OCI-LY3 (cell line): ENCODE results near the gene ZNF682.
A peak's percentile ranks its signal among the peaks of the same experiment; 100 is the strongest.
"Not testable (repeated sequence)": the region's sequence is repeated elsewhere in the genome, so short reads cannot be mapped to it uniquely, and the experiment has no call there.

Experiments used
- H2AFZ ChIP-seq: fragments of 200-600, 300-600 bp; shearing (Covaris generic); 2 replicates; pipeline ENCODE4 v1.6.0; 2014; ENCODE audit warnings: antibody characterized with exemption, low read depth, low read length
- H3K27ac ChIP-seq: fragments of 200-600, 300-600 bp; sonication (generic); 2 replicates; pipeline ENCODE4 v1.5.1; 2014; ENCODE audit warnings: mild to moderate bottlenecking, low read length, moderate library complexity, mixed read lengths
- H3K27me3 ChIP-seq: fragments of 200-600, 300-600 bp; sonication (generic); 2 replicates; pipeline ENCODE4 v1.6.1; 2014; ENCODE audit warnings: low read depth, low read length, mixed read lengths
- H3K36me3 ChIP-seq: fragments of 200-600, 300-600 bp; sonication (generic); replicated peaks from 2 replicates; pipeline ENCODE3; 2014; ENCODE audit warnings: low read depth, low read length, mixed read lengths
- H3K4me1 ChIP-seq: fragments of 300-600, 200-600 bp; sonication (generic); 2 replicates; pipeline ENCODE4 v1.6.1; 2014; ENCODE audit warnings: low read length, mixed read lengths
- H3K4me2 ChIP-seq: fragments of 200-600, 300-600 bp; sonication (generic); 2 replicates; pipeline ENCODE4 v1.6.1; 2014; ENCODE audit warnings: low read length, mixed read lengths
- H3K4me3 ChIP-seq: fragments of 300-600, 200-600 bp; sonication (generic); 2 replicates; pipeline ENCODE4 v1.5.1; 2014; ENCODE audit warnings: antibody characterized with exemption, mild to moderate bottlenecking, low read length, moderate library complexity
- H3K79me2 ChIP-seq: fragments of 300-600, 200-600 bp; shearing (Covaris generic); 2 replicates; pipeline ENCODE4 v1.6.1; 2014; ENCODE audit warnings: mild to moderate bottlenecking, low read length, mixed read lengths
- H3K9ac ChIP-seq: fragments of 300-600, 200-600 bp; shearing (Covaris generic); 2 replicates; pipeline ENCODE4 v1.6.0; 2014; ENCODE audit warnings: mild to moderate bottlenecking, low read length, moderate library complexity
- H3K9me3 ChIP-seq: fragments of 200-600, 300-600 bp; shearing (Covaris generic); 2 replicates; pipeline ENCODE4 v1.6.1; 2014; ENCODE audit warnings: low read length, mixed read lengths; ENCODE audit not compliant: insufficient read depth
- H4K20me1 ChIP-seq: fragments of 200-600, 300-600 bp; sonication (generic); 2 replicates; pipeline ENCODE4 v1.6.1; 2016; ENCODE audit warnings: low read length, mixed read lengths; ENCODE audit not compliant: insufficient read depth
- CTCF ChIP-seq: fragments of 200-600, 300-600 bp; sonication (generic); IDR thresholded peaks from 2 replicates; pipeline ENCODE4 v1.5.1; 2014; ENCODE audit warnings: antibody characterized with exemption, low read length, low read depth
- EZH2phosphoT487 ChIP-seq: fragments of 200-600 bp; shearing (Covaris generic); IDR thresholded peaks from 2 replicates; pipeline ENCODE4 v1.6.1; 2018; ENCODE audit warnings: antibody characterized with exemption, mixed run types, low read depth

Gene ZNF682

GRCh38 chr19:20078581-20079031 lies 39.3 kb upstream of the ZNF682 start:
- Histone ChIP-seq H3K4me2 (peak overlapping the region; percentile 63), H4K20me1 (no peaks in the 10 kb centered on the region), H3K4me1 (no peaks in the 10 kb centered on the region), H3K9me3 (peaks cover 3% of the 10 kb centered on the region; the same call in 1 of the 2 replicates), H3K79me2 (peaks cover 50% of the 10 kb centered on the region), H3K27ac (peak overlapping the region; percentile 52; the same call in 1 of the 2 replicates), H2AFZ (0 out of 2 replicates have a peak overlapping the region, but pooled peaks have one; percentile 25), H3K4me3 (peak overlapping the region; percentile 80), H3K27me3 (no peaks in the 10 kb centered on the region), H3K9ac (peak overlapping the region; percentile 61), H3K36me3 (peaks cover 18% of the 10 kb centered on the region)
- TF ChIP-seq EZH2phosphoT487 (no peak), CTCF (no peak)

DNA sequence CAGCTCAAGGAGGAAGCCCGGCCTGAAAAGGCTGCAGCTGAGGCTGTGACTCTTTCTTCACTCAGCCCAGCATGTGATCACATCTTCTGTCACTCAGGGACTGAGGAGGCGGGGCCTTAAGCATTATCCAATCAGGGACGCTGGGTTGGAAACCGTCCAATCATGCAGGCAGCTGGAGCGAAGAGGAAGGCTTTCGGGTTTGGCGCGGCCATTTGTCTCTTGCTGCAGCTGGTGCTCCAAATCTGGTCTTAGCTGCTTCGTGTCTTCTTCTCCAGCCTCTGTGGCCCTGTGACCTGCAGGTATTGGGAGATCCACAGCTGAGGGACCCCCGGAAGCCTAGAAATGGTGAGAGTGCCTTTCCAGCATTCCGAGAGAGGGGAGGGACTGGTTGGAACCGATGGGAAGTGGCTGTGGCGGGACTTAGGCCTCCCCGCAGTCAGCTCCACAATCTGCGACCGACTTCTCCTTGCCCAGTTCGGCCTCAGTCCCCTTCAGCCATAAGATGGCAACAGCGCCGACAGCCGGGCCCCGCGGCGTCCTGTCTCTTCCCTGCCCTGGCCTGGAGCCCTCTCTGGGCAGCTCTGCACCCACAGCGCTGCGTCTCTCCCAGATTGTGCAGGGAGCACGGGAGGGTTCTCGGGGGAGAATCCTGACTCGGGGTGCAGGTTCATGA lies 38.6 kb upstream of the ZNF682 start, which contains the start of gene ZNF90:
Gene ZNF90 (plus strand): TSS at position 210 of the 673 bp plus-strand sequence. CDS start 133 bp downstream, at position 343.
- no peak for TF ChIP-seq EZH2phosphoT487
- TF ChIP-seq CTCF: no peak
- peak within 1 kb of the TSS; percentile 63 for H3K4me2 ChIP-seq
- peak within 1 kb of the TSS; percentile 52 for H3K27ac ChIP-seq
- peak within 1 kb of the TSS; percentile 41; the same call in 1 of the 2 replicates for H2AFZ ChIP-seq
- peak within 1 kb of the TSS; percentile 61 for H3K9ac ChIP-seq
- H3K79me2 ChIP-seq: peaks cover 43% of the 10 kb centered on the region
- no peaks in the 10 kb centered on the region for H3K9me3 ChIP-seq
- H3K4me1 ChIP-seq: no peaks in the 10 kb centered on the region
- no peaks in the 10 kb centered on the region for H4K20me1 ChIP-seq
- peak within 1 kb of the TSS; percentile 80 for H3K4me3 ChIP-seq
- peaks cover 12% of the 10 kb centered on the region for H3K36me3 ChIP-seq
- H3K27me3 ChIP-seq: no peaks in the 10 kb centered on the region

GRCh38 chr19:20072936-20073335 lies 33.6 kb upstream of the ZNF682 start:
- TF ChIP-seq EZH2phosphoT487 (no peak), CTCF (no peak)
- Histone ChIP-seq H3K27ac (no peak overlapping the region), H3K9ac (no peak overlapping the region), H3K79me2 (peaks cover 1% of the 10 kb centered on the region), H3K4me1 (no peaks in the 10 kb centered on the region), H3K27me3 (no peaks in the 10 kb centered on the region), H3K4me3 (no peak overlapping the region), H4K20me1 (no peaks in the 10 kb centered on the region), H3K9me3 (0 out of 2 replicates have a peak, but pooled peaks cover 3% of the 10 kb centered on the region), H2AFZ (no peak overlapping the region), H3K36me3 (no peaks in the 10 kb centered on the region), H3K4me2 (no peak overlapping the region)

DNA sequence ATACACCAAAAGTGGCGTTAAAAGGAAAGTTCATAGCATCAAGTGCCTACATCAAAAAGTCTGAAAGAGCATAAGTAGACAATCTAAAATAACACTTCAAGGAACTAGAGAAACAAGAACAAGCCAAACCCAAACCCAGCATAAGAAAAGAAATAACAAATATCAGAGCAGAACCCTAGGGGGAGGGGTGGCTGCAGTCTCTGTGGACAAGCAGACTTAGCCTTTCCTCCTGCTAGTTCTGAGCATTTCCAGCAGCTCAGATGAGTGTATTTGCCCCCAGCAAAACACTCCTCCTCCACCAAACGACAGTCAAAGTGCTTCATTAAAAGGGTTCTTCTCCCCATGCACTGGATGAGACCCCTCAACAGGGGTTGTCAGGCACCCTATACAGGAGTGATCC lies 31.4 kb upstream of the ZNF682 start:
- Histone ChIP-seq H3K27ac (no peak overlapping the region), H2AFZ (no peak overlapping the region), H3K36me3 (no peaks in the 10 kb centered on the region), H3K4me2 (no peak overlapping the region), H3K4me1 (no peaks in the 10 kb centered on the region), H3K27me3 (no peaks in the 10 kb centered on the region), H3K9ac (no peak overlapping the region), H3K4me3 (no peak overlapping the region), H3K79me2 (no peaks in the 10 kb centered on the region), H4K20me1 (no peaks in the 10 kb centered on the region), H3K9me3 (0 out of 2 replicates have a peak, but pooled peaks cover 3% of the 10 kb centered on the region)
- no peak for TF ChIP-seq CTCF
- TF ChIP-seq EZH2phosphoT487: no peak

DNA sequence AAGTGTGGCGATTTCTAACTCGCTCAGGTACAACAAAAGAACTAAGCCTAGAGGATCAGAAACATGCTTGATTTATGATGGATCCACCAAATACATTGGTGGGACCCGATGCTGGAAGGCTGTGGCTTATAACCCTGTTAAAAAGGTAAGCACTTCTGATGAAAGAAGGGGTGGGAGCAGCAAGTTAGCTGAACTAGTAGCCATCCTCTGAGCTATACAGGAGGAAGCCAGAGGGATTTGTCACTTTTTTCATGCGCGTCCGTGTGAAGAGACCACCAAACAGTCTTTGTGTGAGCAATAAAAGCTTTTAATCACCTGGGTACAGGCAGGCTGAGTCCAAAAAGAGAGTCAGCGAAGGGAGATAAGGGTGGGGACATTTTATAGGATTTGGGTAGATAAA lies 29.3 kb upstream of the ZNF682 start:
- H2AFZ ChIP-seq, H3K36me3 ChIP-seq, H3K4me3 ChIP-seq, H3K79me2 ChIP-seq, H4K20me1 ChIP-seq, H3K9ac ChIP-seq, H3K9me3 ChIP-seq, H3K4me2 ChIP-seq, H3K27ac ChIP-seq, H3K4me1 ChIP-seq, H3K27me3 ChIP-seq: not testable (repeated sequence)
